Right lobe of liver (tissue), 4 donors: ENCODE data around the gene BTBD18.
"Not testable (repeated sequence)": the region's sequence is repeated elsewhere in the genome, so short reads cannot be mapped to it uniquely, and the experiment has no call there.

Experiments used
- POLR2A ChIP-seq: fragments of 450-650 bp; IDR thresholded peaks from one replicate; pipeline ENCODE4 v1.6.1; 2017; ENCODE audit warnings: antibody characterized with exemption, mild to moderate bottlenecking
- TF ChIP-seq, protein P1 (sequence below), 4 donors: fragments of 200-600 bp in 3 of 4; fragments of 450-650 bp in 1 of 4; IDR thresholded peaks; one replicate each; pipeline versions ENCODE4 v1.5.1 to v1.8.0; 2016 to 2022; ENCODE audit warnings: antibody characterized with exemption in 4 of 4, mild to moderate bottlenecking in 2 of 4
- donor health status: DM: no; HTN: no; CAD: no.
- donor health status: DM: no; HTN: no; CAD: no.
- donor health status: DM: no; HTN: yes; CAD: no.

DNA sequence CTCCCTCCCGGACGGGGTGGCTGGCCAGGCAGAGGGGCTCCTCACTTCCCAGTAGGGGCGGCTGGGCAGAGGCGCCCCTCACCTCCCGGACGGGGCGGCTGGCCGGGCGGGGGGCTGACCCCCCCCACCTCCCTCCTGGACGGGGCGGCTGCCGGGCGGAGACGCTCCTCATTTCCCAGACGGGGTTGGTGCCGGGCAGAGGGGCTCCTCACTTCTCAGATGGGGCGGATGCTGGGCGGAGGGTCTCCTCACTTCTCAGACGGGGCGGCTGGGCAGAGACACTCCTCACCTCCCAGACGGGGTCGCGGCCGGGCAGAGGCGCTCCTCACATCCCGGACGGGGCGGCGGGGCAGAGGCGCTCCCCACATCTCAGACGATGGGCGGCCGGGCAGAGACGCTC, 34.9 kb downstream of the BTBD18 start:
- TF ChIP-seq, protein P1, sequence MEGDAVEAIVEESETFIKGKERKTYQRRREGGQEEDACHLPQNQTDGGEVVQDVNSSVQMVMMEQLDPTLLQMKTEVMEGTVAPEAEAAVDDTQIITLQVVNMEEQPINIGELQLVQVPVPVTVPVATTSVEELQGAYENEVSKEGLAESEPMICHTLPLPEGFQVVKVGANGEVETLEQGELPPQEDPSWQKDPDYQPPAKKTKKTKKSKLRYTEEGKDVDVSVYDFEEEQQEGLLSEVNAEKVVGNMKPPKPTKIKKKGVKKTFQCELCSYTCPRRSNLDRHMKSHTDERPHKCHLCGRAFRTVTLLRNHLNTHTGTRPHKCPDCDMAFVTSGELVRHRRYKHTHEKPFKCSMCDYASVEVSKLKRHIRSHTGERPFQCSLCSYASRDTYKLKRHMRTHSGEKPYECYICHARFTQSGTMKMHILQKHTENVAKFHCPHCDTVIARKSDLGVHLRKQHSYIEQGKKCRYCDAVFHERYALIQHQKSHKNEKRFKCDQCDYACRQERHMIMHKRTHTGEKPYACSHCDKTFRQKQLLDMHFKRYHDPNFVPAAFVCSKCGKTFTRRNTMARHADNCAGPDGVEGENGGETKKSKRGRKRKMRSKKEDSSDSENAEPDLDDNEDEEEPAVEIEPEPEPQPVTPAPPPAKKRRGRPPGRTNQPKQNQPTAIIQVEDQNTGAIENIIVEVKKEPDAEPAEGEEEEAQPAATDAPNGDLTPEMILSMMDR (IDR thresholded peaks at IDR 0.05) = not testable (repeated sequence)
- TF ChIP-seq POLR2A = not testable (repeated sequence)
